Fibroblast of lung (primary cell): ENCODE data around the gene PRG2.

Experiments
- EZH2 ChIP-seq: IDR thresholded peaks from 2 replicates; pipeline ENCODE4 v1.5.1; 2012; ENCODE audit warnings: low read length, control low read depth, mild to moderate bottlenecking; ENCODE audit errors: missing control alignments
- TF ChIP-seq, protein P1 (sequence below), 2 donors: IDR thresholded peaks in 1 of 2; conservative IDR thresholded peaks in 1 of 2; 1 replicate in 1 of 2; 2 replicates in 1 of 2; pipeline ENCODE4 v1.5.1; 2011 to 2012; ENCODE audit warnings: low read length in 2 of 2, control low read depth in 1 of 2, inconsistent platforms in 1 of 2, low read depth in 1 of 2, mild to moderate bottlenecking in 1 of 2

DNA sequence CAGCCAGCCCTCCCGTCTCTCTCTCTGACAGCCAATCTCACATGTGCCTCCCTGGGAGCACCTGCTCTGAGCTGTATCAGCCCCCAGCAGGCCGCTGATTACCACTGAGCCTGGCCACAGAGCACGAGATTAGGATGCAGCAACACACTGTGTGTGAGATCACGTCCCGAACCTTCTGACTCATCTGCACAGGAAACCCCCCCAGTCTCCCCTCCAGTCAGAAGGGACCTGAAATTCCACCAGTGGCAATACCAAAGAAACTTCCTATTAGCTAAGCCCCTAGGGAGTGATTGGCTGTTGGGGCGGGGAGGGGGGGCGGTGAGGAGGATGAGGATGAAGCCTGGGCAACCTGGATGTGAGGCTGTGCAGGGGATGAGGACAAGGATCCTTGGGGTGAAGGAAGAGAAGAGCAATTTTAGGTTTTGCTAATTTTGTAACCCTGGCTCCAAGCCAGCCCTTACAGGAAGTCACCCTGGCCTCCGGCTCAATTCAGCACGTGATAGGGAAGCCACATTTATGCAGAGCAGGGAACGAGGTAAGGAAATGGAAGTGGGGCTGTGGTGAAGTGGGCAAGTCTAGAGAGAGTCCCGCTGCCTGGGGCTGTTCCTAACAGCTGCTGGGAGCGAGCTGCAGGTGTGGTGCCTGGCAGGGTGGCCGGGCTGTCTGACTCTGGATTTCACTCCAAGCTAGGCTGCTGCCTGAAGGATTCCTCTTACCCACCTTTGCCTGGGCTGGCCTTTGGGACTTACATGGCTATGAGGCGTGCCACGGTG is 34.5 kb upstream of the PRG2 start:
- TF ChIP-seq, protein P1, sequence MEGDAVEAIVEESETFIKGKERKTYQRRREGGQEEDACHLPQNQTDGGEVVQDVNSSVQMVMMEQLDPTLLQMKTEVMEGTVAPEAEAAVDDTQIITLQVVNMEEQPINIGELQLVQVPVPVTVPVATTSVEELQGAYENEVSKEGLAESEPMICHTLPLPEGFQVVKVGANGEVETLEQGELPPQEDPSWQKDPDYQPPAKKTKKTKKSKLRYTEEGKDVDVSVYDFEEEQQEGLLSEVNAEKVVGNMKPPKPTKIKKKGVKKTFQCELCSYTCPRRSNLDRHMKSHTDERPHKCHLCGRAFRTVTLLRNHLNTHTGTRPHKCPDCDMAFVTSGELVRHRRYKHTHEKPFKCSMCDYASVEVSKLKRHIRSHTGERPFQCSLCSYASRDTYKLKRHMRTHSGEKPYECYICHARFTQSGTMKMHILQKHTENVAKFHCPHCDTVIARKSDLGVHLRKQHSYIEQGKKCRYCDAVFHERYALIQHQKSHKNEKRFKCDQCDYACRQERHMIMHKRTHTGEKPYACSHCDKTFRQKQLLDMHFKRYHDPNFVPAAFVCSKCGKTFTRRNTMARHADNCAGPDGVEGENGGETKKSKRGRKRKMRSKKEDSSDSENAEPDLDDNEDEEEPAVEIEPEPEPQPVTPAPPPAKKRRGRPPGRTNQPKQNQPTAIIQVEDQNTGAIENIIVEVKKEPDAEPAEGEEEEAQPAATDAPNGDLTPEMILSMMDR (conservative IDR thresholded peaks at IDR 0.05 in 1 of 2, IDR thresholded peaks at IDR 0.05 in 1 of 2; ENCODE audit: low read depth in 1 of 2, low read length in 2 of 2), result no peak
- no peak for TF ChIP-seq EZH2
